ENCODE results near the gene SLC16A5. TPM values are rescaled to one million over a fixed set of nuclear protein-coding genes. Genes with fewer than 3 reads are reported as not detected.

SLC16A5 gene

GRCh38 chr17:75154195-75155106 lies 66.7 kb downstream of the SLC16A5 start, which contains the start of gene JPT1:
Gene JPT1, minus strand, starts transcription at chr17:75154512. Its CDS starts 115 bp downstream, at chr17:75154397.
- H2AFZ ChIP-seq (ENCODE audit: low read length), result peak within 1 kb of the TSS; percentile 48
- no peaks in the 10 kb centered on the region for H3K27me3 ChIP-seq (ENCODE audit: control insufficient read depth in 3 of 3, insufficient read depth in 3 of 3, low read depth in 1 of 3, low read length in 3 of 3)
- peak; percentile 98 for DNase-seq (ENCODE audit: low spot score)
- H4K8ac ChIP-seq (ENCODE audit: low read depth, low read length), result no peak within 1 kb of the TSS
- no peaks in the 10 kb centered on the region for H3K9me3 ChIP-seq (replicated peaks in 1 of 2; ENCODE audit: control insufficient read depth in 2 of 2, insufficient read depth in 1 of 2, low read depth in 1 of 2, low read length in 2 of 2)
- peaks cover 3 to 9% of the 10 kb centered on the region in 2 donors for H3K4me1 ChIP-seq (ENCODE audit: control insufficient read depth in 2 of 2, insufficient read depth in 1 of 2, low read depth in 1 of 2, low read length in 2 of 2)
- H2AK5ac ChIP-seq (ENCODE audit: low read depth, low read length), result peak within 1 kb of the TSS; percentile 100
- H4K91ac ChIP-seq (ENCODE audit: low read depth, low read length, poor library complexity), result no peak within 1 kb of the TSS
- peak within 1 kb of the TSS; percentile 38 for H3K4ac ChIP-seq (ENCODE audit: low read length)
- H3K27ac ChIP-seq (replicated peaks; ENCODE audit: low read length), result peak within 1 kb of the TSS; percentile 67
- peak within 1 kb of the TSS; percentile 100 for H3K23ac ChIP-seq (ENCODE audit: low read depth, low read length, poor library complexity)
- peak within 1 kb of the TSS; percentile 93 for H2BK5ac ChIP-seq (ENCODE audit: low read length)
- H3K4me3 ChIP-seq (ENCODE audit: low read length in 2 of 2), result peak within 1 kb of the TSS; percentile 90 to 92
- peak within 1 kb of the TSS; percentile 98 for H3K18ac ChIP-seq (ENCODE audit: low read length)
- peak within 1 kb of the TSS; percentile 58 for H2BK12ac ChIP-seq (ENCODE audit: low read length)
- peak within 1 kb of the TSS; percentile 99 for H3K14ac ChIP-seq (ENCODE audit: low read length)
- H3K36me3 ChIP-seq (replicated peaks in 1 of 2; ENCODE audit: control insufficient read depth in 2 of 2, insufficient read depth in 2 of 2, low read length in 2 of 2), result peaks cover 0 to 36% of the 10 kb centered on the region in 2 donors
- no peak within 1 kb of the TSS for H2BK120ac ChIP-seq (ENCODE audit: low read depth, low read length)
- no peak within 1 kb of the TSS for H2BK15ac ChIP-seq (ENCODE audit: low read length)
- WGBS, 2 donors (ENCODE audit: extremely low coverage in 2 of 2, insufficient read length in 2 of 2, insufficient replicate concordance in 1 of 2), result no CpG with 5 or more reads among the region's 67 CpGs
- peak within 1 kb of the TSS; percentile 95 for H3K9ac ChIP-seq (ENCODE audit: low read depth, low read length, poor library complexity)
- peaks cover 6% of the 10 kb centered on the region for H3K79me1 ChIP-seq (ENCODE audit: low read depth, low read length)
- peak within 1 kb of the TSS; percentile 63 for H3K4me2 ChIP-seq (ENCODE audit: insufficient read depth, low read length, poor library complexity, severe bottlenecking)

GRCh38 chr17:75155191-75155601 lies 67.4 kb downstream of the SLC16A5 start:
- peak overlapping the region; percentile 3 for H2AFZ ChIP-seq (ENCODE audit: low read length)
- H3K4me3 ChIP-seq (ENCODE audit: low read length in 2 of 2), result no peak overlapping the region
- no peak overlapping the region for H3K9ac ChIP-seq (ENCODE audit: low read depth, low read length, poor library complexity)
- no peak overlapping the region for H3K4me2 ChIP-seq (ENCODE audit: insufficient read depth, low read length, poor library complexity, severe bottlenecking)
- H2BK5ac ChIP-seq (ENCODE audit: low read length), result no peak overlapping the region
- no peak overlapping the region for H2BK12ac ChIP-seq (ENCODE audit: low read length)
- no peak overlapping the region for H2BK15ac ChIP-seq (ENCODE audit: low read length)
- no peak overlapping the region for H3K14ac ChIP-seq (ENCODE audit: low read length)
- H3K27me3 ChIP-seq (ENCODE audit: control insufficient read depth in 3 of 3, insufficient read depth in 3 of 3, low read depth in 1 of 3, low read length in 3 of 3), result no peaks in the 10 kb centered on the region
- no peak overlapping the region for H4K91ac ChIP-seq (ENCODE audit: low read depth, low read length, poor library complexity)
- WGBS, 2 donors (ENCODE audit: extremely low coverage in 2 of 2, insufficient read length in 2 of 2, insufficient replicate concordance in 1 of 2), result no CpG with 5 or more reads among the region's 3 CpGs
- H3K79me1 ChIP-seq (ENCODE audit: low read depth, low read length), result peaks cover 6% of the 10 kb centered on the region
- peaks cover 0 to 36% of the 10 kb centered on the region in 2 donors for H3K36me3 ChIP-seq (replicated peaks in 1 of 2; ENCODE audit: control insufficient read depth in 2 of 2, insufficient read depth in 2 of 2, low read length in 2 of 2)
- no peak for DNase-seq (ENCODE audit: low spot score)
- H4K8ac ChIP-seq (ENCODE audit: low read depth, low read length), result no peak overlapping the region
- H3K4me1 ChIP-seq (ENCODE audit: control insufficient read depth in 2 of 2, insufficient read depth in 1 of 2, low read depth in 1 of 2, low read length in 2 of 2), result peaks cover 3 to 9% of the 10 kb centered on the region in 2 donors
- no peak overlapping the region for H3K23ac ChIP-seq (ENCODE audit: low read depth, low read length, poor library complexity)
- H3K27ac ChIP-seq (replicated peaks; ENCODE audit: low read length), result no peak overlapping the region
- H3K9me3 ChIP-seq (replicated peaks in 1 of 2; ENCODE audit: control insufficient read depth in 2 of 2, insufficient read depth in 1 of 2, low read depth in 1 of 2, low read length in 2 of 2), result no peaks in the 10 kb centered on the region
- no peak overlapping the region for H3K4ac ChIP-seq (ENCODE audit: low read length)
- H3K18ac ChIP-seq (ENCODE audit: low read length), result no peak overlapping the region
- H2BK120ac ChIP-seq (ENCODE audit: low read depth, low read length), result no peak overlapping the region
- H2AK5ac ChIP-seq (ENCODE audit: low read depth, low read length), result no peak overlapping the region

Small RNAs within 50 kb of the gene (small RNA-seq; reads per million reads assigned to genes)
- gene AC111186.1 (ENCODE audit: insufficient read depth) (not detected), gene RF00019 (ENCODE audit: insufficient read depth) (not detected), gene RN7SL573P (ENCODE audit: insufficient read depth) (not detected)

Data from neuronal stem cell (in vitro differentiated cells).